HG02943 (cell line): ENCODE data around the gene GRAP2.
"Not testable (repeated sequence)": the region's sequence is repeated elsewhere in the genome, so short reads cannot be mapped to it uniquely, and the experiment has no call there.

Source experiments
- ATAC-seq: cut with Tn5 transposase; IDR thresholded peaks from one replicate; pipeline ENCODE4 v1.9.1; 2021; ENCODE audit warnings: mild to moderate bottlenecking, low read depth, moderate library complexity; ENCODE audit not compliant: unreplicated experiment

GRAP2 gene

GRCh38 chr22:39990686-39991085, 89.8 kb downstream of the GRAP2 start:
- no peak for ATAC-seq

- no peak for ATAC-seq
Measured at GRCh38 chr22:39991159-39991860, 90.4 kb downstream of the GRAP2 start.

- ATAC-seq: no peak
Measured at GRCh38 chr22:39992088-39992826, 91.4 kb downstream of the GRAP2 start.

- ATAC-seq: not testable (repeated sequence)
Measured at GRCh38 chr22:39992894-39993293, 92.0 kb downstream of the GRAP2 start.

GRCh38 chr22:39994041-39994565, 93.2 kb downstream of the GRAP2 start:
- ATAC-seq: no peak

- no peak for ATAC-seq
Measured at GRCh38 chr22:39994566-39995392, 93.9 kb downstream of the GRAP2 start, which contains the start of gene FAM83F. Gene FAM83F, plus strand, starts transcription at chr22:39994954. Its CDS starts 89 bp downstream, at chr22:39995043.

GRCh38 chr22:39995393-39996252, 94.7 kb downstream of the GRAP2 start:
- no peak for ATAC-seq

- no peak for ATAC-seq
Measured at GRCh38 chr22:39996732-39997131, 95.8 kb downstream of the GRAP2 start.

- no peak for ATAC-seq
Measured at GRCh38 chr22:39997421-39997820, 96.5 kb downstream of the GRAP2 start.

GRCh38 chr22:39997939-39998726, 97.2 kb downstream of the GRAP2 start:
- ATAC-seq: no peak

- ATAC-seq: no peak
Measured at GRCh38 chr22:39999144-39999757, 98.4 kb downstream of the GRAP2 start.

- ATAC-seq: no peak
Measured at GRCh38 chr22:40000171-40000570, 99.3 kb downstream of the GRAP2 start.

- ATAC-seq: no peak
Measured at GRCh38 chr22:40001106-40001505, 100.2 kb downstream of the GRAP2 start.

- no peak for ATAC-seq
Measured at GRCh38 chr22:40001800-40002577, 101.1 kb downstream of the GRAP2 start.

- no peak for ATAC-seq
Measured at GRCh38 chr22:40002935-40003715, 102.2 kb downstream of the GRAP2 start.

GRCh38 chr22:40004836-40005235, 104.0 kb downstream of the GRAP2 start:
- ATAC-seq: no peak

- ATAC-seq: no peak
Measured at GRCh38 chr22:40006641-40007040, 105.8 kb downstream of the GRAP2 start.
